EH (cell line): Measurements from ENCODE around the gene ABI3BP.

Source experiments
- DNase-seq: peaks from one replicate; pipeline ENCODE4 v3.0.0-alpha.2; 2015; ENCODE audit warnings: low read depth

The ABI3BP gene

DNA sequence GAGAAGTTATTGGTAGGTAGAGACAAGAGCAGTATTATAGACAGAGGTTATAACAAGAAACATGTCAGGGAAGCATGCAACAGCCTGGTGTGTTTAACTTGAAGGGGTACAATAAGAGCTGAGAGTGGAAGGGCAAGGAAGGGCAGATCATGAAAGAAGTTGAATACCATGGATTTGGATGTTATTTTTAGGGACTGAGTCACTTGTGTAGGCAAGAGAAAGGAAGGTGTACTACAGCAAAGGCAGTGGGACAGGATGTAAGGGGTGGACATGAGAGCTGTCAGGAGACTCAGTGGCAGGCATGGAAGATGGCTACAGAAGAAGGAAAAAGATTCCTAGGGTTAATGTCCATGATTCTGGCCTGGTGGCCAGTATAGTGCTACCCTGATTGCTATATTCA lies 217.6 kb downstream of the ABI3BP start:
- peak; percentile 32 for DNase-seq

- DNase-seq: no peak
Measured at GRCh38 chr3:100775226-100775625, 218.0 kb downstream of the ABI3BP start.

DNA sequence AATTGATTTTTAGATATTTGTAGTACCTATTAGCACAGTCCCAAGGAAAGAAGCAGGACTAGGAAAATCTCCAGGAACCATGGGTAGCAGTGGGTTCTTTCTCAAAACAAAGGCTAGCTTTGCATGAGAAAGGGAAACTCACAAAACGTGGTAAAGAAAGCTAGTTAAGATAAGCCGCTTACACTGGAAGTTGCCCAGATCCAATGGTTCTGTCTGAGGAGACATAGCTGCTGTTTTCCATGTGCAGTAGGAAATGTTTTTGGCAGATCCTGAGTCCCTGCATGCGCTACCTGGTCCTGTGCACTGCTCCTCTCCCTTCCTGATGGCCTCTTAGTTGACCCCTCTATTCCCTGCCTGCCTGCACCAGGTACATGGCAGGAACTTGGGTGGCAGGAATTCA lies 223.5 kb downstream of the ABI3BP start:
- DNase-seq: no peak

- DNase-seq: no peak
Measured at GRCh38 chr3:100766069-100766468, 227.2 kb downstream of the ABI3BP start.

DNA sequence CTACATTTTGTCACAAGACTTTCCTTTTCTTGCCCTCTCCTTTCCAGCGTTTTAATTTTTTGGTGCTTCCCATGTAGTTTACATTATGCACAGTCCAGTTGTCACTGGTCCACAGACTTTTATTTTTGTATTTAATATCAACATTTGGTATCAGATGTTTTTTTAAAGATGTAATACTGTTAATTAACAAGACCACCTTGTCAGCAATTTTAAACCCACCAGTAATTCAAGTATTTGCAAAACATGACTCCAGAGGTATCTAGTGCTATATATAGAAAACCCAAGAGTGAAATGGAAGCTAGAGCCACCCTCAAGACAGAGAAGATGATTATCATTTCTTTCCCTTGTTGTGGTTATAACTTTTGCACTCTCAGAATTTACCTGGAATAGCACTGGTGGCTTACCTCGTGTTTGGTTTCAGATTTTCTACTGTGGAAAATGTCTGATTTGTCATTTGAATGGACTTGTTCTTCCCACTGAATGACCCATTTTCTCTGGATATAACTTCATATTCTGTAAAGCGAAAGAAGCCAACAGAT lies 227.7 kb downstream of the ABI3BP start:
- no peak for DNase-seq

DNA sequence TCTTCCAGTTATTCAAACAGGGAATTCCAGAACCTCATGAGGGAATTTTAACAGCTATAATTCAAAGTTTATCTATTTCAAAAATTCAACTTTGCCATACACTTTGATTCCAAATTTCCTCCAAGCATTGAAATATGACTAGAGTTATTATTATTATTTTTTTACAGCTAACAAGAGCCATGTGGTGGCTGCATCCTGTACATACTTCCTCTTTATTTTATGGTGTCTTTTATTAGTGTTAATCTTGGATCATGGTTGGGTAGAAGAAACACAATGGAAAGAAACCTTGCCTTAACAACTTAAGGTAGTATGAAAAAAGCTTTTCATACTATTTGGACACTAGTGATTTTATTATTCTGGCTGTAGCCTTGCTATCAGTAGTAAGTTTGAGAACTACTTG lies 231.3 kb downstream of the ABI3BP start:
- no peak for DNase-seq

- no peak for DNase-seq
Measured at GRCh38 chr3:100761211-100761942, 231.8 kb downstream of the ABI3BP start.

DNA sequence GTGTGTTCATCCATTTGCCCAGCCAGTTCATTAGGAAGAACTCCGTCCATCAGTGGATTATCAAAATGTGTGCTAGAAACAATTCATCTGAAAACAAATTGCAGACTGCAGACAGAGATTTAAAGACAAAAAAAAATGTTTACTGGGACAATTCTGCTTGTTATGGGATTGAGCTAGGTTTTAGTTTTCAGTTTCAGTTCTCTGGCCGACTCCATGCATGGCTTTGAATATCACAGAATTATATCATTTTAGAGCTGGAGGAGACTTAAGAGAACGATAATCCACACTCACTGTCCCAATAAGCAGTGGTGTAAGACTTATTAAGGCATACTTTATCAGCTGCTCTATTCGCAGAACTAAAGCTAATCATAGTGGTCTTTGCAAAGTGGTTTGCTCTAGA lies 232.8 kb downstream of the ABI3BP start:
- DNase-seq: no peak

DNA sequence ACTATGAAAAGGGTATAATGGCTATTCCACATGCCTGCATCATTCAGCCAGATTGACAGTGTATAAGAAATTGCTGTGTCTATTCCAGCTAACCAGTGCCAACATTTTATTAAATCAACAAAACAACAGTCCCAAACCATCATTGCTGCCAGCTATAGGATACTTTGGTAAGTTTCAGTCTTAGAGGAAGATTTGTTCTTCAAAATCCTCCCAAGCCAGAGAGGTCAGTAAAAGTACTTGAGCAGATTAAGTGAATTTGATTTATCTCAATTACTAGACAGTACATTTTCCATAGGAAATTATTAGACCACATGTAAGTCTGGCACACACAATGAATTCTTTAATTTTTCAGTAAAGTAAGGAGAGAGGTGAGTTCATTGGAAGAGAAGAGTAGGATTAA lies 233.3 kb downstream of the ABI3BP start:
- no peak for DNase-seq

DNA sequence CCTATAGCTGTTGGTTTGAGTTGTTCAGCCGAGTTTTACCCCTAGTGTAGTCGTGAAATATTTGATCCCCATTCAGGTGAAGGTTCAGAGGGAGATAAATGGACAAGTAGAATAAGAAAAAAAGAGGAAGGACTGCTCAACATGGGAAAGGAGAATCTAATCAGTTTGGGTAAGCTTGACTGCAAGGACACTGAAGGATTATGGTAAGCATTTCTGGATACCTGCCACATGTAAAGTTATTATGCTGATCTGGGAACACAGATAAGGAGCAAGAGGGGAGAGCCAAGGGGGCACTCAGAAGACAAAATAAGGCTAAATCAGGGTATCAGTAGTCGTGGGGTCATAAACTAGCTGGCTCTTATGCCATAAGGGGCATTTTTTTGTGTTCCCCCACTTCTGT lies 234.1 kb downstream of the ABI3BP start:
- no peak for DNase-seq

- DNase-seq: peak; percentile 30
Measured at GRCh38 chr3:100756441-100756840, 236.8 kb downstream of the ABI3BP start.

- DNase-seq: peak; percentile 32
Measured at GRCh38 chr3:100754563-100755334, 238.5 kb downstream of the ABI3BP start.

DNA sequence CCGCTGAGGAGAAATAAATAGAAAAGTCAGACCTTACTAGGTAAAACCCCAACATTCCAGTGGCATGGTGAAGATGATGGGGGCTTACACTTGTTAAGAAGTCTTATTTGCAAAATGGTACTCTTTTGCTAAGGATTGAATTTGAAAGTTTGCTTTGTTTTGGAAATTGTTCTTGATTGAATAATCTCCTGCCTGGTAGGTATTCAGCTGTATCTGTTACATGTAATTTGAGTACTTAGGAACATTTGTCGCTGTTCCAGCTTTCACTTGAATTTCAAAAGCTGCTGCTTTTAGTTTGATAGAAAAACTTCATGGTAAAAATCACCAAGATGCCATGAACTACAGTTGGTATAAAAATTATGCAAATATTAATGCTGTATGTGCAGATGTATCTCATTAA lies 239.4 kb downstream of the ABI3BP start:
- DNase-seq: no peak

- DNase-seq: no peak
Measured at GRCh38 chr3:100748967-100749366, 244.3 kb downstream of the ABI3BP start.

- no peak for DNase-seq
Measured at GRCh38 chr3:100748220-100748619, 245.0 kb downstream of the ABI3BP start.

DNA sequence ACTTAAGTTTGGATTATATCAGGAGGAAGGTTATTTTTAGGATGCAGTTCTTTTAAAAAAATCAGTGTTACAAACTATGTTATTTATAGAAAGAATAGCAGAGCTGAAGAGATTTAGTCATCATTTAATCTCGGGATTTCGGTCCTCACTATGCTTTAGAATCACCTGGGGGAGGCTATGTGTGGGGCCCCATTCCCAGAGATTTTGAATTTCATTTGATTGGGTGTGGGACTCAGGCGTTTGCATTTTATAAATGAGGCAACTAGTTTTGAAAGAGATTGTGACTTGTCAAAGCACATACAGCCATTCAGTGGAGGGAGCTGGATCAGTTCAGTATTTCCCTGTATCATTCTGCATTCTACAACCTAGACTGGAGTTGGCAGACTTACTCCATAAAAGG lies 247.1 kb downstream of the ABI3BP start:
- no peak for DNase-seq

GRCh38 chr3:100745617-100746016 lies 247.6 kb downstream of the ABI3BP start:
- no peak for DNase-seq

DNA sequence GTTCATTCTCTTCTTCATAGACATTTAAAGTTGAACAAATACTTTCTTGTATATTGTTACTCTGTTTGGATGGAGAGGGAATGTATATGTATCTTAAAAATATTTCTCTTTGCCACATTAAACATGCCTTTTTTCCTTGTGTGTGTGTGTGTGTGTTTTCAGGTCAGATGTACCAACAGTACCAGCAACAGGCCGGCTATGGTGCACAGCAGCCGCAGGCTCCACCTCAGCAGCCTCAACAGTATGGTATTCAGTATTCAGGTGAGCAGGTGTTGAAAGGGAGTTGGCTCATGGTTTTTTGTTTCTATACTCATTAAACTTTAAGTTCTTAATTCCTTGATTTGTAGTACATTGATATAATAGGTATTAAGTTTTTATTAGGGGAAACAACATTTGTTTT lies 248.6 kb downstream of the ABI3BP start:
- no peak for DNase-seq

DNA sequence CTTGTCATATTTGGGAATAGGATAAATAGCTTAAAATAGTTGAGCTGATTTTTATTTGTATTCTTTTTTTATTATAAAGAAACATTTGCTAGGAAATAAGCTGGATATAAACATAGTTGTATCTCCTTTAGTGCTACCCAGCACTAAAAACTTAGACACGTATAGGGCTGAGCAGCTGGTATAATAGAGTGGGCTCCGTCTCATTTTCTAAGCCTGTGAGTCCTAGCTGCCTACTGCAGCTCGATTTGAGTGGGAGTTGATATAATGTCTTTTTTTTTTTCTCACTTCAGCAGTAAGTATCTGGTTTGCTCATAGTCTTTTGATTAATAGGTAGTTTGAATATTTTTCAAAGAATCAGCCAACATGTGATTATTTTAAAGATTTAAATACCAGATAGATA lies 249.7 kb downstream of the ABI3BP start:
- DNase-seq: no peak

- DNase-seq: peak; percentile 21
Measured at GRCh38 chr3:100740207-100740606, 253.0 kb downstream of the ABI3BP start.

DNA sequence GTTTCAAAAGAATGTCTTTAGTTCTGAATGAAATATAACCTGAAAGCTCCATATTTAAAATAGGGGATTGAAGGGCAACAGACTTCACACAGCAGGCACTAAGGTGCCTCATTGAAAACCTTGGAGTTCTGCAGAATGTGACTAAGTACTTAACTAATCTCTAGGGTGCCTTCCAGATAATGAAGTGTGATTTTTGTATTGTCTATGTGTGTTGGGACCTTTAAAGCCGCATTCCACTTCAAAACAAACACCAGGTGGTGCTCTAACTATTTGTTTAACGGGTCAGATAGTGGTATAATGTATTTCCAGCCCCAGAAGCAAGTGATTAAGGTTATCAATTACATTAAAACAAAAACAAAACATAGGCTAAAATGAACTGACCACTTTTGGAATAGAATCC lies 255.9 kb downstream of the ABI3BP start:
- peak; percentile 40 for DNase-seq

GRCh38 chr3:100732435-100732834 lies 260.8 kb downstream of the ABI3BP start:
- DNase-seq: no peak

DNA sequence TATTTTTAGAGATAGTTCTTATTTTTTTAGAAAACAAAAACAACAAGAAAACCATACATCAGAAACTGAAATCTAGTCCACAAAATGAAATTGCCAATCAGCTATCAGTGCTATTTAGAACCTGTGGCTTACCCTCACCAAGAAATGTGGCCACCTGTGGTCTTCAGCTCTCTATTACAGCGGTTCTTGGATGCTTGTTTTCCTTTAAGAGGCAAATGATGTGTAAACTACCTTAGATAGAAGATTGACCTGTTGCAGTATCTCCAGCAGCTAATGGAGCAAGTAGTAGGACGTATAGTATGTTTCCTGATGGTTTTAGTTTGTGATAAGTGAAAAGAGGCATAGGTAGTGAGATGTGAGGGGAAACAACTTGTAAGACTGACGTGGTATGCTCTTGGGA lies 262.7 kb downstream of the ABI3BP start:
- DNase-seq: no peak
